ENCODE data around the gene MYORG.

DNA sequence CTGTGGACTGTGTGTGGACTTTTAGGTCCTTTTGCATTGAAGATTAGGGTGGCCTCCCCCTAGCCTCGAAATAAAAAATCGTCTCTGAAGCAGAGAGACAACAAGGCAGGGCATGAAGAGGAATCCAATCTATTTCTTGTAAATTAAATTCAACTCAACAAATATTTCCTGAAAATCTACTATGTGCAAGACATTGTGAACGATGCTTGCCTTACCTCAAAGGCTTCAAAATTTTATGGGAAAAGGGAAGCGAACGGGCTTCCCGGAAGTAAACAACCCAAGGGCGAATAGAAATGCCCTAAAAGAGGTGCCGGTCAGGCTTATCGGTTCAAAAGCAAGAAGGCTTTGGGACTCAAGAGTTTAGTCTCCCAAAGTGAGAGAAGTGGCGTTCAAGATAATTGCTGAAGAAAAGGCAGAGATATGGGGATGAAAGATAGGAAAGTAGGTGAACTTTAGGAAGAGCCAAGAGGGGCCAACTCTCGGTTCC, 48.2 kb downstream of the MYORG start:
- TF ChIP-seq, protein P1, sequence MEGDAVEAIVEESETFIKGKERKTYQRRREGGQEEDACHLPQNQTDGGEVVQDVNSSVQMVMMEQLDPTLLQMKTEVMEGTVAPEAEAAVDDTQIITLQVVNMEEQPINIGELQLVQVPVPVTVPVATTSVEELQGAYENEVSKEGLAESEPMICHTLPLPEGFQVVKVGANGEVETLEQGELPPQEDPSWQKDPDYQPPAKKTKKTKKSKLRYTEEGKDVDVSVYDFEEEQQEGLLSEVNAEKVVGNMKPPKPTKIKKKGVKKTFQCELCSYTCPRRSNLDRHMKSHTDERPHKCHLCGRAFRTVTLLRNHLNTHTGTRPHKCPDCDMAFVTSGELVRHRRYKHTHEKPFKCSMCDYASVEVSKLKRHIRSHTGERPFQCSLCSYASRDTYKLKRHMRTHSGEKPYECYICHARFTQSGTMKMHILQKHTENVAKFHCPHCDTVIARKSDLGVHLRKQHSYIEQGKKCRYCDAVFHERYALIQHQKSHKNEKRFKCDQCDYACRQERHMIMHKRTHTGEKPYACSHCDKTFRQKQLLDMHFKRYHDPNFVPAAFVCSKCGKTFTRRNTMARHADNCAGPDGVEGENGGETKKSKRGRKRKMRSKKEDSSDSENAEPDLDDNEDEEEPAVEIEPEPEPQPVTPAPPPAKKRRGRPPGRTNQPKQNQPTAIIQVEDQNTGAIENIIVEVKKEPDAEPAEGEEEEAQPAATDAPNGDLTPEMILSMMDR (IDR thresholded peaks at IDR 0.05; ENCODE audit: low read depth, low read length) = no peak
- TF ChIP-seq EZH2phosphoT487 (IDR thresholded peaks at IDR 0.05; ENCODE audit: low read depth) = no peak
